Fibroblast of villous mesenchyme (primary cell): ENCODE data around the gene WFS1. TPM values are rescaled to one million over a fixed set of nuclear protein-coding genes. Genes with fewer than 3 reads are reported as not detected.
A peak's percentile ranks its signal among the peaks of the same experiment; 100 is the strongest.

Source experiments
- DNase-seq: peaks from one replicate; pipeline ENCODE4 v3.0.0-alpha.2; 2010; ENCODE audit warnings: low read depth
- H3K4me3 ChIP-seq: 2 replicates; pipeline ENCODE4 v1.5.1; 2011; ENCODE audit warnings: low read depth, mild to moderate bottlenecking, low read length
- CTCF ChIP-seq: IDR thresholded peaks from 2 replicates; pipeline ENCODE4 v1.5.1; 2012; ENCODE audit warnings: low read depth, mild to moderate bottlenecking, low read length; ENCODE audit not compliant: insufficient read depth
- total RNA-seq: library from RNA; depleted of rRNA; stranded (reverse); fragments of >200 nt; gene quantifications from 2 replicates; pipeline ENCODE4 v1.2.3, GENCODE V29; 2012

WFS1 gene
- total RNA-seq, 1 donor: 42.3 TPM

DNA sequence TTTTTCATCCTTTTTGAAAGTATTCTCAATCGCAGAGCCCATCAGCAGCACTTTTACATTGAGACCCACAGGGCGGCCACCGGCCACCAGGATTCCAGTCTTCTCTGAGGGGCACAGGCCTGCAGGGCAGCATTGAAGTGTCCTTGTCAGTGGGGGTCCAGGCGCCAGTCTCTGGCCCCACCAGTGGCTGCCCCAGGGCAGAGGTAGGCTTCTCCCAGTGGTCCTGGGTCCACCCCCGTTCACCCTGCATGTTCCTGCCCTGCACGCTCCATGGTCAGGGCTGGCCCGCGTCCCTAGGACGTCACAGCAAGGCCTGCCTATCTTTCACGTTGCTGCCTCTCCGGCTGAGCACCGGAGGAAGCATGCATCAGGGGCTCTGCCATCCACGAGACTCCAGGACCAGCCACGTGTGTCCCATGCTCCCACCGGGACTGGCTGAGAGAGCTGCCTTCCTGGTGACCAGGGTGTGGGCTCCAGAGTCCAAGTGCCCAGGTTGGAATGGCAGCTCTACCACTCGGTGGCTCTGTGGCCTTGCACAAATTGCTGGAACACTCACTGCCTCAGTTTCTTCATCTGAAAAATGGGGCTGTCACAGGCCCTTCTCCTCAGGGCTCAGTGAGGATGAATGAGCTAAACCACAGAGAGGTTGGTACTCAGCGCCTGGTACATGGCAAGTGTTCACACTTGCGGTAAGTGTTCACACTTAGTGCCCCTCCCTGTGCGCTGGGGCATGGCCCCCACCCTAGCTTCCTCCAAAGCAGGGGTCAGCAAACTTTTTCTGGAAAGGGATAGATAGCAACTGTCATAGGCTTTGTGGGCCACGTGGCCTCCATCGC is 38.6 kb upstream of the WFS1 start:
- no peak for TF ChIP-seq CTCF
- DNase-seq: no peak
- no peak overlapping the region for H3K4me3 ChIP-seq

DNA sequence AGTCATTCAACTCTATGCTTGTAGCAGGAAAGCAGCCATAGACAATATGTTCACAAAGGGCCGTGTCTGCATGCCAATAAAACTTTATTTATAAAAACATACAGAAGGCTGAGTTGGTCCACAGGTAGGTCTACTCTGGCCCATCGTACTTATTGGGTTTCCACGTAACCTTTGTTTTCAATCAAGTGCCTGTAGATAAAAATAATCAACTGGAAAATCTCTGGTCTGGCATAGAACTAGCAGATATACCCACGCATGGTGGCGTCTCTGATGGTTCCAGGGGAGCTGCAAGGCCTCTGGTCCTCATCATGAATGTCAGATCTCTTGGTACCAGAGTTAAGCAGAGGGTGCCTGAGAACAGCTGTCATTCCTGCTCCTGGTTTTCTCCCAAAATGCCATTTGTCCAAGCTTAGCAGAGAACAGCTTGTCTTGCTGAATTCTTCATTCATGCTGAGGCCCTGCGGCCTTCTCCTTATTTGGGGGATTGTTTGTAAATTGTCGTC is 37.9 kb upstream of the WFS1 start:
- no peak overlapping the region for H3K4me3 ChIP-seq
- no peak for DNase-seq
- TF ChIP-seq CTCF: no peak

DNA sequence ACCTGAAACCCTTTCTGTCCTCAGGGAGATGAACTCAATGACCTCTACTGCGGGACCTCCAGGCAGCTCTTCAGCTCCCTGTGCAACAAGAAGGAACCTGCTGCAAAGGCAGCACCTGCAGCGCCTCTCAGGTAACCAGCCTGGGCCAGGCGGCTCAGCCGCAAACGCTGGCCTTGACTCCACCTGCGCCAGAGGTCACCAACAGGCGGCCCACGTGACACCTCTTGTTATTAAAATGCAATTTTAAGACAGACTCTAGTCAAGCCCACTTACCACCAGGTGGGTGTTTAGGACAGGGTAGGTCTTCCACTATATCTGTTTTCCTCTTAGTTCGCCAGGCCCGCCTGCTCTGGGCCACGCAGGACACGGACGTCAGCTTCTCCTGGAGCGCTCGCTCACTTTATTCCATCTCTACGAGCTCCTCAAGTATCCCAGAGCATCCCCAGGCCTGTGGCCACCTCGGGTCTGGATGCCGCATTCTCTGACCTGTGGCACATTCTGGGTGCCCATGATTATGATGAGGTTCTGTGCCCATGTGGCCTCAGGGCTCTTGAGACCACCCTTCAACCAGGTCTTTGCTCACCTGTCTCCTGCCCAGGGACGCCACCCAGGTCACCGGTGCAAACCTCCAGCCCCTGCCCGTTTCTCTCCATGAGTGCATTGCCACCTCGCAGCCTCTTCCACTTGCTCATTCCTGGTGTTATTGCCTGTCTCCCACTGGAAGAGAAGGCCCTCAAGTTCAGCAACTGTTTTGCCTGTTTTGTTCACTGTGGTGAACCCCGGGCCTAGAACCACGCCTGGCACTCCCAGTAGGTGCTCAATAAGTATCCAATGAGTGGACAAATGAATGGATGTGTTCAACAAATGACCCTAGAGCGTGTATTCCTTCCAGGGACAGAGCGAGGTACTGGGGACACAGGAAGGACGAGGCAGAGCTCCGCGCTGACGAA is 36.5 kb upstream of the WFS1 start:
- no peak for TF ChIP-seq CTCF
- no peak overlapping the region for H3K4me3 ChIP-seq
- no peak for DNase-seq

- no peak for TF ChIP-seq CTCF
- no peak for DNase-seq
- H3K4me3 ChIP-seq: no peak overlapping the region
These were observed 35.7 kb upstream of the WFS1 start for GRCh38 chr4:6233929-6234328.

GRCh38 chr4:6235012-6235411 is 34.6 kb upstream of the WFS1 start:
- no peak for DNase-seq
- no peak for TF ChIP-seq CTCF
- no peak overlapping the region for H3K4me3 ChIP-seq

GRCh38 chr4:6235901-6236640 is 33.6 kb upstream of the WFS1 start:
- peak; percentile 22 for DNase-seq
- no peak overlapping the region for H3K4me3 ChIP-seq
- TF ChIP-seq CTCF: no peak
